H1 (cell line): Measurements from ENCODE around the gene DDX23. TPM values are rescaled to one million over a fixed set of nuclear protein-coding genes. Genes with fewer than 3 reads are reported as not detected.

Experiments
- CTCF ChIA-PET: fragments of 300-600 bp; sonication (Branson Sonifier 250); formaldehyde crosslinking; loops from one replicate; lab custom pipeline; 2021; ENCODE audit not compliant: partially characterized antibody; lab: Charles Lee
- POLR2A ChIA-PET: fragments of 300-600 bp; sonication (Branson Sonifier 250); formaldehyde crosslinking; loops from one replicate; lab custom pipeline; 2021; ENCODE audit warnings: inconsistent platforms; ENCODE audit not compliant: partially characterized antibody; lab: Charles Lee
- DNase-seq, 2 experiments: peaks; one replicate each; pipeline versions ENCODE4 v3.0.0 to v3.0.0-alpha.2; 2010 to 2022; ENCODE audit warnings: low spot score in 2 of 2, low read depth in 1 of 2, mixed read lengths in 1 of 2
- FAIRE-seq: peaks from 2 replicates; lab custom pipeline; 2011; peaks lifted over from hg19 to GRCh38; lab: Jason Lieb, UNC
- H2AFZ ChIP-seq: 2 replicates; pipeline ENCODE4 v1.8.1; 2012; ENCODE audit warnings: low read length, inconsistent platforms
- H2AK5ac ChIP-seq: 2 replicates; pipeline ENCODE4 v1.6.1; 2013; ENCODE audit warnings: low read depth, low read length
- H2BK120ac ChIP-seq: replicated peaks from 2 replicates; pipeline ENCODE3; 2013; ENCODE audit warnings: low read depth, low read length, inconsistent platforms
- H2BK12ac ChIP-seq: 2 replicates; pipeline ENCODE4 v1.6.1; 2013; ENCODE audit warnings: low read depth, low read length
- H2BK15ac ChIP-seq: 2 replicates; pipeline ENCODE4 v1.6.1; 2013; ENCODE audit warnings: low read length
- H2BK20ac ChIP-seq: 2 replicates; pipeline ENCODE4 v1.6.1; 2013; ENCODE audit warnings: low read length
- H2BK5ac ChIP-seq: 2 replicates; pipeline ENCODE4 v1.6.1; 2013; ENCODE audit warnings: low read depth, low read length
- H3K14ac ChIP-seq: 2 replicates; pipeline ENCODE4 v1.6.1; 2013; ENCODE audit warnings: inconsistent platforms; ENCODE audit not compliant: insufficient read length
- H3K18ac ChIP-seq: 2 replicates; pipeline ENCODE4 v1.6.1; 2013; ENCODE audit warnings: low read length; ENCODE audit errors: extremely low read depth
- H3K23ac ChIP-seq: 2 replicates; pipeline ENCODE4 v1.6.1; 2013; ENCODE audit warnings: inconsistent platforms; ENCODE audit not compliant: insufficient read length
- H3K23me2 ChIP-seq: 2 replicates; pipeline ENCODE4 v1.6.1; 2013; ENCODE audit warnings: low read depth, low read length
- H3K27ac ChIP-seq: 2 replicates; pipeline ENCODE4 v1.6.1; 2011; ENCODE audit warnings: low read depth, low read length, inconsistent platforms
- H3K27me3 ChIP-seq, 4 experiments: replicated peaks in 1 of 4; 1 replicate in 1 of 4; 2 replicates in 3 of 4; pipeline versions ENCODE4 v1.6.1 to v1.8.1; 2011 to 2013; ENCODE audit warnings: low read length in 3 of 4, mild to moderate bottlenecking in 3 of 4, inconsistent platforms in 2 of 4, mixed read lengths in 2 of 4, moderate library complexity in 1 of 4; ENCODE audit not compliant: control insufficient read depth in 3 of 4, insufficient read depth in 3 of 4; ENCODE audit errors: extremely low read depth in 1 of 4
- H3K36me3 ChIP-seq, 4 experiments: 2 replicates each; pipeline versions ENCODE4 v1.6.1 to v1.8.1; 2011 to 2013; ENCODE audit warnings: mild to moderate bottlenecking in 4 of 4, low read length in 3 of 4, moderate library complexity in 2 of 4, control low read depth in 1 of 4, inconsistent platforms in 1 of 4; ENCODE audit not compliant: insufficient read depth in 4 of 4, control insufficient read depth in 2 of 4
- H3K4ac ChIP-seq: replicated peaks from 2 replicates; pipeline ENCODE3; 2013; ENCODE audit warnings: low read length, low read depth, mixed read lengths, inconsistent platforms; ENCODE audit not compliant: insufficient read length
- H3K4me1 ChIP-seq, 4 experiments: replicated peaks in 1 of 4; 1 replicate in 1 of 4; 2 replicates in 3 of 4; pipeline versions ENCODE4 v1.6.1 to v1.8.1; 2011 to 2013; ENCODE audit warnings: low read length in 3 of 4, inconsistent platforms in 2 of 4, mixed read lengths in 1 of 4; ENCODE audit not compliant: insufficient read depth in 4 of 4, control insufficient read depth in 3 of 4
- H3K4me2 ChIP-seq, 2 experiments: 2 replicates each; pipeline versions ENCODE4 v1.6.1 to v1.8.1; 2011 to 2013; ENCODE audit warnings: low read depth in 2 of 2, low read length in 2 of 2, control low read depth in 1 of 2, inconsistent platforms in 1 of 2, mild to moderate bottlenecking in 1 of 2; ENCODE audit not compliant: insufficient read depth in 1 of 2
- H3K4me3 ChIP-seq, 4 experiments: fragments of 200-600, 300-600 bp in 1 of 4; sonication (generic), shearing (Covaris generic), sonication (Bioruptor Twin) in 1 of 4; 2 replicates each; pipeline versions ENCODE4 v1.5.1 to v1.8.1; 2011 to 2016; ENCODE audit warnings: low read length in 4 of 4, low read depth in 3 of 4, control low read depth in 2 of 4, inconsistent platforms in 2 of 4, mild to moderate bottlenecking in 2 of 4, mixed read lengths in 1 of 4, moderate library complexity in 1 of 4; ENCODE audit not compliant: insufficient read depth in 2 of 4; ENCODE audit errors: extremely low read depth in 1 of 4
- H3K56ac ChIP-seq: replicated peaks from 2 replicates; pipeline ENCODE3; 2013; ENCODE audit warnings: low read depth, mild to moderate bottlenecking, mixed read lengths, low read length, inconsistent platforms; ENCODE audit not compliant: insufficient read length
- H3K79me1 ChIP-seq: 2 replicates; pipeline ENCODE4 v1.6.1; 2013; ENCODE audit warnings: low read depth, low read length, control low read depth
- H3K79me2 ChIP-seq, 2 experiments: 2 replicates each; pipeline versions ENCODE4 v1.6.1 to v1.8.1; 2012 to 2013; ENCODE audit warnings: low read length in 2 of 2, mild to moderate bottlenecking in 2 of 2, inconsistent platforms in 1 of 2; ENCODE audit not compliant: insufficient read depth in 2 of 2, control insufficient read depth in 1 of 2
- H3K9ac ChIP-seq, 4 experiments: replicated peaks in 1 of 4; 1 replicate in 1 of 4; 2 replicates in 3 of 4; pipeline versions ENCODE4 v1.6.1 to v1.8.1; 2011 to 2013; ENCODE audit warnings: low read depth in 3 of 4, low read length in 3 of 4, control low read depth in 2 of 4, mild to moderate bottlenecking in 2 of 4, moderate library complexity in 2 of 4, inconsistent platforms in 1 of 4; ENCODE audit errors: extremely low read depth in 1 of 4
- H3K9me3 ChIP-seq, 2 experiments: 2 replicates each; pipeline versions ENCODE4 v1.6.1 to v1.8.1; 2012 to 2013; ENCODE audit warnings: mild to moderate bottlenecking in 2 of 2, moderate library complexity in 2 of 2, control low read depth in 1 of 2, inconsistent platforms in 1 of 2, low read depth in 1 of 2, low read length in 1 of 2, mixed read lengths in 1 of 2; ENCODE audit not compliant: insufficient read depth in 2 of 2
- H4K20me1 ChIP-seq, 2 experiments: replicated peaks in 1 of 2; 2 replicates each; pipeline versions ENCODE3 to v1.8.1; 2011 to 2013; ENCODE audit warnings: inconsistent platforms in 2 of 2, low read length in 2 of 2, mild to moderate bottlenecking in 1 of 2; ENCODE audit not compliant: insufficient read depth in 2 of 2, control insufficient read depth in 1 of 2
- H4K5ac ChIP-seq: 2 replicates; pipeline ENCODE4 v1.6.1; 2013; ENCODE audit warnings: low read length, low read depth, mixed read lengths, inconsistent platforms; ENCODE audit not compliant: insufficient read length
- H4K8ac ChIP-seq: 2 replicates; pipeline ENCODE4 v1.8.0; 2013; ENCODE audit warnings: mild to moderate bottlenecking, moderate library complexity, low read length, inconsistent platforms; ENCODE audit not compliant: insufficient read depth; ENCODE audit errors: extremely low read depth
- H4K91ac ChIP-seq: replicated peaks from 2 replicates; pipeline ENCODE3; 2013; ENCODE audit warnings: low read length, mixed read lengths, inconsistent platforms; ENCODE audit not compliant: insufficient read length
- EZH2 ChIP-seq: fragments of 200-600 bp; sonication (generic); IDR thresholded peaks from 2 replicates; pipeline ENCODE4 v1.7.1; 2012; ENCODE audit warnings: low read depth, mild to moderate bottlenecking, moderate library complexity, low read length, inconsistent platforms; ENCODE audit not compliant: severe bottlenecking
- NANOG ChIP-seq: IDR thresholded peaks from 2 replicates; pipeline ENCODE4 v1.6.1; 2011; ENCODE audit warnings: low read length, low read depth, mild to moderate bottlenecking, inconsistent platforms; ENCODE audit not compliant: insufficient read depth, poor library complexity, severe bottlenecking
- WGBS, 2 experiments: shearing (Covaris generic) in 1 of 2; methylation state at CpG; one replicate each; pipeline versions ENCODE4 v1.1.6 to v1.1.7; 2013 to 2015; ENCODE audit warnings: low lambda C conversion rate in 2 of 2, mixed read lengths in 2 of 2, inconsistent platforms in 1 of 2, low coverage in 1 of 2, missing lambda C conversion rate in 1 of 2; ENCODE audit not compliant: insufficient replicate concordance in 2 of 2, insufficient coverage in 1 of 2, insufficient read length in 1 of 2; ENCODE audit errors: extremely low coverage in 1 of 2, missing lambda C conversion rate in 1 of 2; 5-methylcytosine and 5-hydroxymethylcytosine counted together
- polyA plus RNA-seq, 7 experiments: library from polyadenylated mRNA; depleted of rRNA in 3 of 7; stranded (reverse) in 5 of 7; unstranded in 2 of 7; fragments of >200 nt in 5 of 7; fragments of 200-250 nt in 2 of 7; gene quantifications; 1 replicate in 5 of 7; 2 replicates in 1 of 7; 4 replicates in 1 of 7; pipeline versions ENCODE4 v1.2.1 to v1.2.3, GENCODE V29; 2011 to 2013; ENCODE audit warnings: missing spikeins in 2 of 7, mixed read lengths in 2 of 7
- total RNA-seq: library from RNA; stranded (reverse); fragmentation: NEBNext Ultra II Directional; extraction: Animal tissue kit (Norgen Biotek cat#: 25700); gene quantifications from 2 replicates; pipeline ENCODE4 v1.2.1, GENCODE V29; 2021

DDX23 gene
- total and polyA plus RNA-seq, 2 of the 8 experiments (the other 6 are each of a cell fraction or from before 2014, with no cell fraction given): 43.5 to 107 TPM

- Histone ChIP-seq H3K4ac (no peak overlapping the region), H4K8ac (0 out of 2 replicates have a peak overlapping the region, but pooled peaks have one; percentile 14), H3K4me3 (no peak overlapping the region), H3K56ac (no peak overlapping the region), H3K14ac (no peak overlapping the region), H3K27ac (no peak overlapping the region), H3K4me2 (no peak overlapping the region), H2BK120ac (no peak overlapping the region), H2BK20ac (no peak overlapping the region), H4K20me1 (no peaks in the 10 kb centered on the region), H2BK15ac (no peak overlapping the region), H4K91ac (no peak overlapping the region), H3K36me3 (no peaks in the 10 kb centered on the region), H2BK12ac (no peak overlapping the region), H3K9ac (no peak overlapping the region), H3K79me2 (no peaks in the 10 kb centered on the region), H4K5ac (no peak overlapping the region), H3K23ac (no peak overlapping the region), H3K23me2 (no peaks in the 10 kb centered on the region), H2AK5ac (no peak overlapping the region), H2AFZ (no peak overlapping the region), H3K4me1 (no peaks in the 10 kb centered on the region), H3K18ac (no peak overlapping the region), H3K79me1 (no peaks in the 10 kb centered on the region), H2BK5ac (no peak overlapping the region), H3K9me3 (no peaks in the 10 kb centered on the region), H3K27me3 (no peaks in the 10 kb centered on the region)
- CTCF ChIA-PET: interaction anchor here (0.6 to 20.7 kb wide), 3 partner anchors 14 to 118 kb away, joined by 3 to 678 read pairs (median 30); partner anchors contain the start of genes DDX23 and RND1
- no peak for DNase-seq
- FAIRE-seq: no peak
- WGBS, 2 experiments: 100% methylated on average over 4 of the region's 4 CpGs; no CpG with 5 or more reads in 1 of the 2 experiments
- POLR2A ChIA-PET: interaction anchor here (23.7 kb wide), 1 partner anchor 16 kb away, joined by 651 read pairs; the partner anchor contains the start of genes DDX23 and RND1
- TF ChIP-seq NANOG (no peak), EZH2 (no peak)
Observed at GRCh38 chr12:48875944-48876515, 24.1 kb upstream of the DDX23 start.
